Spleen (tissue), 11 donors: Measurements from ENCODE around the gene PGBD5. TPM values are rescaled to one million over a fixed set of nuclear protein-coding genes. Genes with fewer than 3 reads are reported as not detected.

Source experiments
- DNase-seq: peaks from one replicate; pipeline ENCODE4 v3.0.0-alpha.2; 2020
- H3K27ac ChIP-seq, 8 donors: fragments of 200-600 bp; sonication (generic) in 7 of 8; 1 replicate in 4 of 8; 2 replicates in 4 of 8; pipeline versions ENCODE4 v1.5.0 to v1.8.0; 2016 to 2021; ENCODE audit warnings: inconsistent platforms in 4 of 8, mild to moderate bottlenecking in 4 of 8, moderate library complexity in 1 of 8
- H3K27me3 ChIP-seq, 7 donors: fragments of 200-600 bp; sonication (generic) in 6 of 7; replicated peaks in 1 of 7; 1 replicate in 4 of 7; 2 replicates in 3 of 7; pipeline versions ENCODE4 v1.5.0 to v1.8.0; 2016 to 2021; ENCODE audit warnings: inconsistent platforms in 3 of 7, mild to moderate bottlenecking in 1 of 7
- H3K36me3 ChIP-seq, 6 donors: fragments of 200-600 bp; sonication (generic) in 5 of 6; 1 replicate in 4 of 6; 2 replicates in 2 of 6; pipeline versions ENCODE4 v1.5.0 to v1.8.0; 2016 to 2021; ENCODE audit warnings: inconsistent platforms in 2 of 6
- H3K4me1 ChIP-seq, 6 donors: fragments of 200-600 bp; sonication (generic) in 5 of 6; 1 replicate in 3 of 6; 2 replicates in 3 of 6; pipeline versions ENCODE4 v1.5.0 to v1.8.0; 2016 to 2021; ENCODE audit warnings: inconsistent platforms in 3 of 6
- H3K4me3 ChIP-seq, 8 donors: fragments of 200-600 bp; sonication (generic) in 7 of 8; 1 replicate in 4 of 8; 2 replicates in 4 of 8; pipeline versions ENCODE4 v1.5.0 to v1.8.0; 2016 to 2021; ENCODE audit warnings: inconsistent platforms in 4 of 8, mild to moderate bottlenecking in 4 of 8, moderate library complexity in 2 of 8
- H3K9me3 ChIP-seq, 8 donors: fragments of 200-600 bp; sonication (generic) in 7 of 8; 1 replicate in 4 of 8; 2 replicates in 4 of 8; pipeline versions ENCODE4 v1.5.0 to v1.8.0; 2016 to 2021; ENCODE audit warnings: inconsistent platforms in 4 of 8
- POLR2A ChIP-seq, 3 donors: fragments of 450-650 bp; IDR thresholded peaks; one replicate each; pipeline ENCODE4 v1.5.1; 2017; ENCODE audit warnings: antibody characterized with exemption in 3 of 3, mild to moderate bottlenecking in 1 of 3
- POLR2AphosphoS5 ChIP-seq, 3 donors: sonication (generic); formaldehyde crosslinking; IDR thresholded peaks; one replicate each; pipeline ENCODE4 v1.5.1; 2017; ENCODE audit warnings: antibody characterized with exemption in 3 of 3
- WGBS, 5 donors: extraction: QIAGEN DNeasy Blood & Tissue Kit in 3 of 5; methylation state at CpG; one replicate each; pipeline versions ENCODE4 v1.1.5 to v1.1.7; 2013 to 2018; 5-methylcytosine and 5-hydroxymethylcytosine counted together
- intact Hi-C: fragments of 100-400 bp; cut with DNase I; formaldehyde crosslinking; loops from one replicate; pipeline ENCODE4 v1.15.0; 2023; ENCODE audit warnings: low total_unique reads
- polyA plus RNA-seq, 3 donors: library from polyadenylated mRNA; stranded (reverse); fragments of 200-250 nt; gene quantifications; one replicate each; pipeline ENCODE4 v1.2.1, GENCODE V29; 2013
- total RNA-seq, 7 donors: library from RNA; depleted of rRNA in 3 of 7; stranded (reverse); fragments of >200 nt in 3 of 7; fragmentation: NEBNext Ultra II Directional in 4 of 7; extraction: Animal tissue kit (Norgen Biotek cat#: 25700) in 4 of 7; gene quantifications; one replicate each; pipeline versions ENCODE4 v1.1.0 to v1.2.1, GENCODE V29; 2016 to 2021
- TF ChIP-seq, protein P1 (sequence below), 11 experiments: fragments of 200-600 bp in 7 of 11; fragments of 450-650 bp in 4 of 11; sonication (generic) in 4 of 11; IDR thresholded peaks in 8 of 11; conservative IDR thresholded peaks in 3 of 11; 1 replicate in 7 of 11; 2 replicates in 4 of 11; pipeline versions ENCODE4 v1.4.0 to v1.8.0; 2016 to 2021; ENCODE audit warnings: antibody characterized with exemption in 11 of 11, inconsistent platforms in 4 of 11, mild to moderate bottlenecking in 1 of 11
- donor health status: healthy with polysubstance abuse.
- donor health status: DM: no; HTN: no; CAD: no; lungs with moderate emphysema.
- donor health status: DM: no; HTN: no; CAD: no.
- donor health status: Bipolar disorder and iron deficiency.
- donor health status: healthy.
- donor health status: DM: no; HTN: no; CAD: no.
- donor health status: DM: yes; HTN: yes; CAD: no.

The PGBD5 gene
- total and polyA plus RNA-seq, 10 donors, result 0.07 to 6.7 (median 3.0) TPM

DNA sequence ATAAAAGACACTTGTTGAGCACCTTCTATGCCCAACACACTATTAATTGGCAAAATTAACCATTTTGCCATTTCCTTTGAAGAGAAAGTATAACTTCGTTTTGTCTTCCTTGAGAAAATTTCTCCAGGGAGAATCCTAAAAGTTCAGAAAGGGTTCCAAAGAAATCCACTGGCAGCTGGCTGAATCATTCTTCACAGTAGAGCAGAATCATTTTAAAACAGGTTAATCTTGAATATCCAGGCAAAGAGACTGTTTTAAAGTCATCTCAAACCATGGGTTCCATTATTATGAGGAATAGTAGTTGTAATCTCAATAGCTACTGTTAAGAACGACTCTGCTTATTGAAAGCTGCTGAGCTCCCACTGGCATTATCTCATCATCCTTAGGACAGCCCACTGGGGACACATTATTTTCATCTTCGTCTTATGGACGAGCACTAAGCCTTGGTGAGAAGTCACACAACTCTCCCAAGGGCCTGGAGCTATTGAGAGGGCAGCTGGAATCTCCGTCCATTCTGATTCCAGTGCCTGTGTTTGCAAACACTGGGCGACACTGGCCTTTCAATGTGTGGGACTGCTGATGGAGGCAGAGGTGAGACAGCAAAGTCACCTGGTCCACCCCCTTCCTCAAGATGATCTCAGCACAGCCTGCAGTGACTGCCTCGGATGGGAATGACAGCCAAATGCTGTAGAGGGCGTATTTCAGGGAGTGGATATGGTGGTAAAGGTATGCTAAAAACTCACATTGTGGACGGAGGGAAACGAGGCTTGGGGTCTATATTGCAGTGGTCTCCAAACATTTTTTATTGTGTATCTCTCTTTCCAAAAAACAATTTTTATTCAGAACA, 15.3 kb upstream of the PGBD5 start:
- TF ChIP-seq, protein P1, sequence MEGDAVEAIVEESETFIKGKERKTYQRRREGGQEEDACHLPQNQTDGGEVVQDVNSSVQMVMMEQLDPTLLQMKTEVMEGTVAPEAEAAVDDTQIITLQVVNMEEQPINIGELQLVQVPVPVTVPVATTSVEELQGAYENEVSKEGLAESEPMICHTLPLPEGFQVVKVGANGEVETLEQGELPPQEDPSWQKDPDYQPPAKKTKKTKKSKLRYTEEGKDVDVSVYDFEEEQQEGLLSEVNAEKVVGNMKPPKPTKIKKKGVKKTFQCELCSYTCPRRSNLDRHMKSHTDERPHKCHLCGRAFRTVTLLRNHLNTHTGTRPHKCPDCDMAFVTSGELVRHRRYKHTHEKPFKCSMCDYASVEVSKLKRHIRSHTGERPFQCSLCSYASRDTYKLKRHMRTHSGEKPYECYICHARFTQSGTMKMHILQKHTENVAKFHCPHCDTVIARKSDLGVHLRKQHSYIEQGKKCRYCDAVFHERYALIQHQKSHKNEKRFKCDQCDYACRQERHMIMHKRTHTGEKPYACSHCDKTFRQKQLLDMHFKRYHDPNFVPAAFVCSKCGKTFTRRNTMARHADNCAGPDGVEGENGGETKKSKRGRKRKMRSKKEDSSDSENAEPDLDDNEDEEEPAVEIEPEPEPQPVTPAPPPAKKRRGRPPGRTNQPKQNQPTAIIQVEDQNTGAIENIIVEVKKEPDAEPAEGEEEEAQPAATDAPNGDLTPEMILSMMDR (IDR thresholded peaks at IDR 0.05 in 8 of 11, conservative IDR thresholded peaks at IDR 0.05 in 3 of 11), result no peak
- TF ChIP-seq POLR2A (IDR thresholded peaks at IDR 0.05) (no peak), POLR2AphosphoS5 (IDR thresholded peaks at IDR 0.05) (no peak)
- Histone ChIP-seq H3K4me1 (no peaks in the 10 kb centered on the region), H3K27ac (no peak overlapping the region), H3K4me3 (no peak overlapping the region), H3K9me3 (peaks cover 0 to 24% (median 17%) of the 10 kb centered on the region in 8 donors), H3K27me3 (peaks cover 0 to 36% (median 0%) of the 10 kb centered on the region in 7 donors), H3K36me3 (no peaks in the 10 kb centered on the region)
- 55 to 66% (median 60%) methylated on average over 9 to 10 of the region's 10 CpGs for WGBS, 5 donors
- DNase-seq, result no peak
- intact Hi-C loops, result no loop called here

DNA sequence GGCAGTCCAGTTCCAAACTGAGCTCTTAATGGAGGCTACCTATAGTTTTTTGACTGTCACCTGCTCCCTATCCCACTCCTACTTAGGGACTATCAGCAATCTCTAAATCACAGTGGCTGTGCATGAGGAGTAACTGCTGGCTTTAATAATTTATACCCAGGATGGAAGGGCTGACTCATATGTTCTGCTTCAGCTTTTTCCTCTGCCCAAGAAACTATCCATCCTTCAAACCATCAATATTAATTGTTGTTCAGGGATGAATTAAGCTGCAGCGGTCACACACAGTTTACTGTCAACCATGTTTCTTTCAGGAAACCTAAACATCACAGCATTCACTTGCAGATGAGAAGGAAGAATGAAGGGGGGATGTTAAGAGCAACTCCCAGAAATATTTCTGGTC, 9.0 kb upstream of the PGBD5 start:
- intact Hi-C loops, result no loop called here
- no peak overlapping the region for H3K4me3 ChIP-seq
- no peak for DNase-seq
- H3K4me1 ChIP-seq, result no peaks in the 10 kb centered on the region
- no peaks in the 10 kb centered on the region for H3K36me3 ChIP-seq
- peaks cover 0 to 11% (median 7%) of the 10 kb centered on the region in 8 donors for H3K9me3 ChIP-seq
- peaks cover 0 to 63% (median 4%) of the 10 kb centered on the region in 7 donors for H3K27me3 ChIP-seq
- TF ChIP-seq POLR2AphosphoS5 (IDR thresholded peaks at IDR 0.05), result no peak
- no peak for TF ChIP-seq POLR2A (IDR thresholded peaks at IDR 0.05)
- TF ChIP-seq, protein P1 (IDR thresholded peaks at IDR 0.05 in 8 of 11, conservative IDR thresholded peaks at IDR 0.05 in 3 of 11), result no peak
- 74 to 97% (median 83%) methylated on average over 1 of the region's 1 CpG for WGBS, 5 donors
- H3K27ac ChIP-seq, result no peak overlapping the region

DNA sequence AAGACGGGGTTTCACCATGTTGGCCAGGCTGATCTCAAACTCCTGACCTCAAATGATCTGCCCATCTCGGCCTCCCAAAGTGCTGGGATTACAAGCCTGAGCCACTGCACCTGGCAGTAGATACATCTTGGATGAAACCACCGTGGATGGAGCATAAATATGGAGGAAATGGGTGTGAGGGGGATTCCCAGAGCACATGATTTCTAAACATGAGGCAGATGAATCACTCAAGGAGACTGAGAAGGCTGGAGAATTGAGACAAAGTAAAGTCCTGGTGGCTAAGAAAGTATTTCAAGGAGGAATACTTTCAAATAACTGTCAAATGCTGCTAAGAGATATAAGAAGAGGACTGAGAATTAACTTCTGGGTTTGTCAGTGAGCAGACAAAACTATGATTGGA, 5.4 kb upstream of the PGBD5 start:
- WGBS, 5 donors, result 56 to 69% (median 65%) methylated on average over 3 of the region's 3 CpGs
- intact Hi-C loops, result no loop called here
- H3K4me3 ChIP-seq, result no peak overlapping the region
- no peak for TF ChIP-seq POLR2AphosphoS5 (IDR thresholded peaks at IDR 0.05)
- TF ChIP-seq POLR2A (IDR thresholded peaks at IDR 0.05), result no peak
- TF ChIP-seq, protein P1 (IDR thresholded peaks at IDR 0.05 in 8 of 11, conservative IDR thresholded peaks at IDR 0.05 in 3 of 11), result no peak
- no peak for DNase-seq
- H3K36me3 ChIP-seq, result no peaks in the 10 kb centered on the region
- peaks cover 0 to 85% (median 18%) of the 10 kb centered on the region in 7 donors for H3K27me3 ChIP-seq
- peaks cover 0 to 7% (median 4%) of the 10 kb centered on the region in 6 donors for H3K4me1 ChIP-seq
- H3K27ac ChIP-seq, result no peak overlapping the region
- H3K9me3 ChIP-seq, result peaks cover 0 to 3% (median 0%) of the 10 kb centered on the region in 8 donors

DNA sequence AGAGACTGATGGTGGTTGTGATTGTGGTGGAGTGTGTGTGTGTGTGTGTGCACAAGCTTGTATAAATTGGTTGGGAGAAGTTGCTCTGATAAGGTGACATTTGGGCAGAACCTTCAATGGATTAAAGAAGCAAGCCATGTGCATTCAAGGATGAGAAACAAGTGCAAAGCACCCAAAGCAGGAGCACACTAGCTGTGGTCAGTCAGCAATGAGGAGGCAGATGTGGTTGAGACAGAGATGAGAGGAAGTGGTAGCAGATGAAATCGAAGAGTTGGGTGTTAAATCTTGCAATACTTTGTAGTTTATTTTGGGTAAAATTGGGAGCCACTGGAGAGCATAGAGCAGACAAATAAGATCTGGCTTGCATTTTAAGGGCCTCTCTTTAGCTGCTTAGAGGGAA, 4.4 kb upstream of the PGBD5 start:
- H3K27me3 ChIP-seq, result peaks cover 0 to 86% (median 24%) of the 10 kb centered on the region in 7 donors
- H3K4me3 ChIP-seq, result no peak overlapping the region
- TF ChIP-seq POLR2A (IDR thresholded peaks at IDR 0.05) (no peak), POLR2AphosphoS5 (IDR thresholded peaks at IDR 0.05) (no peak)
- TF ChIP-seq, protein P1 (IDR thresholded peaks at IDR 0.05 in 8 of 11, conservative IDR thresholded peaks at IDR 0.05 in 3 of 11), result no peak
- intact Hi-C loops, result no loop called here
- H3K4me1 ChIP-seq, result peaks cover 0 to 10% (median 7%) of the 10 kb centered on the region in 6 donors
- H3K27ac ChIP-seq, result no peak overlapping the region
- peaks cover 0 to 3% (median 0%) of the 10 kb centered on the region in 8 donors for H3K9me3 ChIP-seq
- WGBS, 5 donors, result 0 to 38% (median 35%) methylated on average over 1 of the region's 1 CpG
- DNase-seq, result no peak
- no peaks in the 10 kb centered on the region for H3K36me3 ChIP-seq
